H4 (cell line): ENCODE results near the gene MANF. TPM values are rescaled to one million over a fixed set of nuclear protein-coding genes. Genes with fewer than 3 reads are reported as not detected.

Experiments
- DNase-seq: peaks from one replicate; pipeline ENCODE4 v3.0.0-alpha.2; 2015; ENCODE audit warnings: low spot score
- total RNA-seq: library from RNA; depleted of rRNA; stranded (reverse); fragments of >200 nt; shearing (Covaris generic); gene quantifications from 2 replicates; pipeline ENCODE4 v1.2.3, GENCODE V29; 2014

The MANF gene
- total RNA-seq, 1 experiment from 2014 or later, result 150 TPM

DNA sequence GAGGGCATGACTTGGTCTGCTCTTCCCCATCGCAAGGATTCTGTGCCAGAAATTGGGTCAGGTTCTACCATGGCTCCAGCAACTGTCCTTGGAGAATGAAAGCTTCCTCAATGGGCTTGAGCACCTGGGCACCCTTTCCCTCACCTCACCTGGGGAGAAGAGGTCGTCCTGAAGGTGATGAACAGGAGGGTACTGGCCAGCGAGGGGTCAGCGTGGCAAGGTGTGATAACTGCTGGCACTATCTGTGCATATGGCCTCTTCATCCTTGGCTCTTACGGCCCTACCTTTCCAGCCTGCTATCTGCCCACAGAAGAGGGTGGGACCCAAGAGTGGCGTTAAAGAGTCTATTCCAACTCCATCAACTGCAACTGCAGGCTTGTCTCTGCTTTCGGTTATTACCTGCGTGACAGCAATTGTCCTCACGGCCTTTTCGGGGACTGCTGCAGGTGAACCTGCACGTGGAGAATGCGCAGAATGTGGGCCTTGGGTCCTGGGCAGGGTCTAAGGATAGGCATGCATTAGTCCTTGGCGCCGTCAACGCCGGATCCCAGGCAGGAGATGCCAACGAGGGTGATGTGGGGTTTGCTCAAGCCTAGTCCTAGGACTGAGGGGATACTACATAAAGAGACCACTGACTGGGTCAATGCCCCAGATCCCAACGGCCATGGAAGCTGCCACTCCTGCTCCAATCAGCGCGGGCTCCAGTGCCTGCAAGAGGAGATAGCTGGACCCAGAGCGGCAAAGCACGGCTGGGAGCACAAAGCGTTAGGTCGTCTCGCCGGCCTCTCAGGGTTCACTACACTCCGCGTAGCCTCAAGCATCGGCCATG is 5.4 kb downstream of the MANF start:
- no peak for DNase-seq

DNA sequence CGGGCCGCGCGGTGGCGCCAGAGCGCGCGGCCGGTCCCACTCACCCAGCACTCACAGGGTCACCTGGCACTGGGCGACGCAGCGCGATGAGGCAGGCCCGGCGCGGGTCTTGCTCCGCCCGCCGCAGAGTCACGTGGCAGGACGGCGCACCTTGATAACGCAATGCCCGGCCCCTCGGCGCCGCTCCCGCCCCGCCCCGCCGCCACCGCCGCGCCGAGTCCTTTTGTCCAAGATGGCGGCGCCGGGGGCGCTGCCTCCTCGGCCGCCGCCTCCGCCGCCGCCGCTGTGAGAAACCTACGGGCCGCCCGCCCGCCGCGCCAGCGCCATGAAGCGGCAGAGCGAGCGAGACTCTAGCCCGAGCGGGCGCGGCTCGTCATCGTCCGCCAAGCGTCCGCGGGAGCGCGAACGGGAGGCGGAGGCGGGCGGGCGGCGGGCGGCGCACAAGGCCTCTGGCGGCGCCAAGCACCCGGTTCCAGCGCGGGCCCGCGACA is 6.0 kb downstream of the MANF start, which contains the start of gene RBM15B:
Gene RBM15B (plus strand): TSS at position 211 of the 491 bp plus-strand sequence. CDS start 115 bp downstream, at position 326.
- DNase-seq, result peak; percentile 91

DNA sequence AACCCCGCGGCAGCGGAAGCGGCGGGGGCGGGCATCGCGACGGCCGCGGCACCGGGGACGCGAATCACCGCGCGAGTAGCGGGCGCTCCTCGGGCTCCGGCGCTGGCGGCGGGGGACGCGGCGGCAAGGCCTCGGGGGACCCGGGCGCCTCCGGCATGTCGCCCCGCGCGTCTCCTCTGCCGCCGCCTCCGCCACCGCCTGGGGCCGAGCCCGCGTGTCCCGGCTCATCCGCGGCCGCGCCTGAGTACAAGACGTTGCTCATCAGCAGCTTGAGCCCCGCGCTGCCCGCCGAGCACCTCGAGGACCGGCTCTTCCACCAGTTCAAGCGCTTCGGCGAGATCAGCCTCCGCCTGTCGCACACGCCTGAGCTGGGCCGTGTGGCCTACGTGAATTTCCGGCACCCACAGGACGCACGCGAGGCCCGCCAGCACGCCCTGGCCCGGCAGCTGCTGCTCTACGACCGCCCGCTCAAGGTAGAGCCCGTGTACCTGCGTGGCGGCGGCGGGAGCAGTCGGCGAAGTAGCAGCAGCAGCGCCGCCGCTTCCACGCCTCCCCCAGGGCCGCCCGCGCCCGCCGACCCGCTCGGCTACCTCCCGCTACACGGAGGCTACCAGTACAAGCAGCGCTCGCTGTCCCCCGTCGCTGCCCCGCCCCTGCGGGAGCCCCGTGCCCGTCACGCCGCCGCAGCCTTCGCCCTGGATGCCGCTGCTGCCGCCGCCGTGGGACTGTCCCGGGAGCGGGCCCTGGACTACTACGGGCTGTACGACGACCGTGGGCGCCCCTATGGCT is 6.7 kb downstream of the MANF start:
- no peak for DNase-seq

DNA sequence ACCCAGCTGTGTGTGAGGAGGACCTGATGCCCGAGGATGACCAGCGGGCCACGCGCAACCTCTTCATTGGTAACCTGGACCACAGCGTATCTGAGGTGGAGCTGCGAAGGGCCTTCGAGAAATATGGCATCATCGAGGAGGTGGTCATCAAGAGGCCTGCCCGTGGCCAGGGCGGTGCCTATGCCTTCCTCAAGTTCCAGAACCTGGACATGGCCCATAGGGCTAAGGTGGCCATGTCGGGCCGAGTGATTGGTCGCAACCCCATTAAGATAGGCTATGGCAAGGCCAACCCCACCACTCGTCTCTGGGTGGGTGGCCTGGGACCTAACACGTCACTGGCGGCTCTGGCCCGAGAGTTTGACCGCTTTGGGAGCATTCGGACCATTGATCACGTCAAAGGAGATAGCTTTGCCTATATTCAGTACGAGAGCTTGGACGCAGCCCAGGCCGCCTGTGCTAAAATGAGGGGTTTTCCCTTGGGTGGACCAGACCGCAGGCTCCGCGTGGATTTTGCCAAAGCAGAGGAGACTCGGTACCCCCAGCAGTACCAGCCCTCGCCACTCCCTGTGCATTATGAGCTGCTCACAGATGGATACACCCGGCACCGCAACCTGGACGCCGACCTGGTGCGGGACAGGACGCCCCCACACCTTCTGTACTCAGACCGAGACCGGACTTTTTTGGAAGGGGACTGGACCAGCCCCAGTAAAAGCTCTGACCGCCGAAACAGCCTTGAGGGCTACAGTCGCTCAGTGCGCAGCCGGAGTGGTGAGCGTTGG is 7.5 kb downstream of the MANF start:
- no peak for DNase-seq

DNA sequence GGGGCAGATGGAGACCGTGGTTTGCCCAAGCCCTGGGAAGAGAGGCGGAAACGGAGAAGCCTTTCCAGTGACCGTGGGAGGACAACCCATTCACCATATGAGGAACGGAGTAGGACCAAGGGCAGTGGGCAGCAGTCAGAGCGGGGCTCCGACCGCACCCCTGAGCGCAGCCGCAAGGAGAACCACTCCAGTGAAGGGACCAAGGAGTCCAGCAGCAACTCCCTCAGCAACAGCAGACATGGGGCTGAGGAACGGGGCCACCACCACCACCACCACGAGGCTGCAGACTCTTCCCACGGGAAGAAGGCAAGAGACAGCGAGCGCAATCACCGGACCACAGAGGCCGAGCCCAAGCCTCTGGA is 8.0 kb downstream of the MANF start:
- no peak for DNase-seq

DNA sequence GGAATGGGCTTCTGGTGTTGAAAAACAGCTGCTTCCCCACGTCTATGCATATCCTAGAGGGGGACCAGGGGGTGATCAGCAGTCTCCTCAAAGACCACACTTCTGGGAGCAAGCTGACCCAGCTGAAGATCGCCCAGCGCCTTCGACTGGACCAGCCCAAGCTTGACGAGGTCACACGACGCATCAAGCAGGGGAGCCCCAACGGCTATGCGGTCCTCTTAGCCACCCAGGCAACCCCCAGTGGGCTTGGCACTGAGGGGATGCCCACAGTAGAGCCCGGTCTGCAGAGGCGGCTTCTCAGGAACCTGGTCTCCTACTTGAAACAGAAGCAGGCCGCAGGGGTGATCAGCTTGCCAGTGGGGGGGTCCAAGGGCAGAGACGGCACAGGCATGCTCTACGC is 8.5 kb downstream of the MANF start:
- DNase-seq, result no peak

DNA sequence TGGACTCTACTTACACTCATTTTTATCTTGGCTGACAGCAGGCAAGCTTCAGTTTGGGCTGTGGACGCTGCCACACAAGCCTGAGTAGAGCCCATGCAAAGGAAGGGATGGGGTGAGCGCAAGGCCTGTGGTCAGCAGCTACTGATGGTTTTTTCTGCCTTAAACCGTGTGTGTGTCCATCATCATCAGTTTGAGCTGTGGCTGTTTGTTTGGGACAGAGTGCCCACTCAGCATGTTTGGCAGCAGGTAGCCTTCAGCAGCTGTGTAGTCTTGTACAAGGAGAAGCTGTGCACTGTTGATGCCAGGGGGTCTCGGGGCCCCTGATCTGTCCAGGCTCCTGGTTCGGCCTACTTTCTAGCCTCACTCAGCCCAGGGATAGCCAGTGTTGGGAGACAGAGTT is 9.4 kb downstream of the MANF start:
- no peak for DNase-seq

DNA sequence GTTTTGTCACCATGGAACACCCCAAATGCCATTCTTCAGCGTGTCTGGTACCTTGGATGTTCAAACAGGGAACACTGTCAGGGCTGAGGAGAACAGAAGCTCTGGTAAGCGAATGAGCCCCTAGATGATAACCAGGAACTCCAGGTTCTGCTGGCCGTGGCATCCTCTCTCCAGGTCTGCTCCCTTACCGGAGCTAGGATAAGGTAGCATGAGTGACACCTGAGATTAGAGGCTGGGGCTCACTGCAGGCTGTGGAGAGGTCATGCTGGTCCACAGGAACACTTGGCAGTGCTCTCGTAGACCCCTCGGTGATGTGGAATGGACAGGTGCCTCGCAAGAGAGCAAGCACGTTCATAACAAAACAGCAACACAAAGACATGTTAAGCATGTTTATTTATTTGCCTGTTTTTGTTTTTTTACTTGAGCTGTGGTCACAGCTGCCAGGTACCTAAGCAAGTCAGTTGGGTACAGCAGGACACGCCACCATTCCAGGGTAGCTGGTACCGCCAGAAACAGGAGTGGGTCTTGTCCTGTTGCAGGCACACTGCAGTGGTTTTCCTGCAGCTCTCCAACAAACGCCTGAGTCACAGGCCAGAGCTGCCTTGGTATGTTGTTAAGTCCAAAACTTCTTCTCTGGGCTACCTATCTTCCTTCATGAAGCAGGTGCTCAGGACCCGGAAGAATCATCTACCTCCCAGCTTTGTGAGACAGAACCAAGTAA is 10.6 kb downstream of the MANF start:
- DNase-seq, result no peak

DNA sequence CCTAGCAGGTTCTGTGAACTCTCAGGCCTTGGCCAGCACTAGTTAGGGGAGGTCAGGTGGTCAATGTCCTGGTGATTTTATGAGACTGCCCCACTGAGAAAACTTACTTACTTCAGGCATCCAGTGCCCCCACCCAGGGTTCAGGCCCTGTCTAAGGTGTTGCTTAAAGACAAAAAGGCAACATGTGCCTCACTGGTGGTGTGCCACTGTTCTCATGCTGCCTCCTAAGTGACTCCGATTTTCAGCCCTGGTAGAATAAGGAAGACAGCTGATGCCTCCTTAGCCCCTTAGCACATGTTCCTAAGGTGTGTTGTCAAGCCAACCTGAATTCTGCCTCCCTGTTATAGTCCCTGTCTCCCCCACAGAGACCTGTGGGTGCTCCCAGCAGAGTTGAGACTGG is 11.3 kb downstream of the MANF start:
- DNase-seq, result no peak

DNA sequence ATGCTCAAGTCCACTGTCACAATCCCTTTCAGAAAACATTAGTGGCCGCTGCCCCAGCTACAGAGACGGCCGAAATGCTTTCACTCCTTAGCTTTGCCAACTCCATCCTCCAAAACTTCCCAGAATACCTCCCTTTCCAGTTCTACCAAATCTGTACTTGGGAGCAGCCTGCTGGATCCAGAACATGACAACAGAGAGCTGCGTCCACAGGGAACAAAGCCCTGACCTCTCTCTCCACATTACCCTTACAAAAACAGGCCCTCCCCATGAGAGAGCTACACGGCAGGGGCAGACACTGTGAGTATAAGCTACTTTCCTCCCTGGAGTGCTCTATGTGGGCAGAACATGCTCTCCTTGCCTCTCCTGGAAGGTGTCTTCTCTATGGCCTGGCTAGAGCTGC is 12.3 kb downstream of the MANF start:
- DNase-seq, result no peak

DNA sequence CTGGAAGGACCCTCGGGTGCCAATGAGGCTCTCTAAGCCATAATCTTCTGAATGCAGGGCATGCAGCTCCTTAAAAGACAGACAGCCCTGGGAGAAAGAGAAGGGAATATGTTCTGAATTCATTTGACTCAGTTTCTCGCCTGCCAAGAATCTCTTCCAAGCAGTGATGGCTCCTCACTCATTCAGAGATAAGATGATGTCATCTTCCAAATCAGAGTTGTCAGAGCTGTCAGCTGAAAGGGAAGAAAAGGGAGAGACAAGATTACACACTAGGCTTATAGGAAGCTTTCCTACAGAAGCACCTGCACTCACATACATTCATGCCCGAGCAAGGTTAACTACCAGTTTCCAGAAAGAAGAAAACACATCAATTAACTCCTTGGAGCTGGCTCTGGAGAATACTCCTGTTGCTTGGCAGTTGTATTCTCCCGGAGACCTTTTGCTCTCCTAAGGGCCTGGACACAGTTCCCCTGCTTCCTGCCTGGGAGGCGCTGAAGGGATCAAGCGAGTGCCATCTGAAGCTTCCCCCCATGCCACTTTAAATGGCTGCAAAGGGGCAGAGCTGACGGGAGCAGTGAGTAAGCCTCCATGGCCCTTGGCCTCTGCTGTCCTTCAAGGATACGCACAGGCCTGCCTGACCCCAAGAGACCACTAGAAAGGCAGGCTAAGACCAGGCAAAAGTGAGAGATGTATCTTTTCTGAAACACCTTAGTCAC is 13.7 kb downstream of the MANF start:
- no peak for DNase-seq

DNA sequence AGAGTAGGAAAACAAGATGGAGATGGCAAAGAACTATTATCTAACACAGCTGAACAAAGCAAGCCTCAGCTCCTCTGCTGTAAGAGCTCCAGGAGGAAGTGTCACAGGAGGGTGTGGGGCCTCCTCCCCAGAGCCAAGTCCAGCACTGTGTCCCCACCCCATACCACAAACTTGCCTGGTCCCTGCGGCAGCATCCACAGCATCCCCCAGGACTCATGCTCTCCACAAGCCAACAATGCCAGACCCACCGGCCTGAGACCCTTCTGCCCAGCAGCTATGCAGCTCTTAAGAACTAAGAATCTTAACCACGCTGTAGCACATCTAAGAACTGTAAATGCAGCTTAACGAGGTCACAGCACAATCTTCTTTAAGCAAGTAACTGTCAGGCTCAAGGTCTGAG is 15.1 kb downstream of the MANF start:
- DNase-seq, result no peak

DNA sequence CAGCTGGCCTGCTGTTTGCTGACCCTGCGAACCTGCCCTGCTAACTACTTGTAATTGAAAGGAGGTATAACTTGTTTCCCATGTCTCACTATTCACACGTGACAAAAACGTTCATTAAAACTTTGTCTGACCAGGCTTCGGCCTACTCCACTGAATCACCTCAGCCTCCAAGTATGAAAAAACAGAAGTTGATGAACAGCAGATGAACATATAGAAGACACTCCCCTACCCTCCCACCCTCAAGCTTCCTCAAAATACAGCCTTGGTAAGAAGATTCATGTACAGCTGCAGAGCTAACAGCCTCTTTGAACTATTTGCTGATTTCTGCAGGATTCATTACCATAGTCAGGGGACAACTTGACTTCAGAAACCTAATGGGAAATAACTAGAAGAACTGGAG is 16.6 kb downstream of the MANF start:
- no peak for DNase-seq

DNA sequence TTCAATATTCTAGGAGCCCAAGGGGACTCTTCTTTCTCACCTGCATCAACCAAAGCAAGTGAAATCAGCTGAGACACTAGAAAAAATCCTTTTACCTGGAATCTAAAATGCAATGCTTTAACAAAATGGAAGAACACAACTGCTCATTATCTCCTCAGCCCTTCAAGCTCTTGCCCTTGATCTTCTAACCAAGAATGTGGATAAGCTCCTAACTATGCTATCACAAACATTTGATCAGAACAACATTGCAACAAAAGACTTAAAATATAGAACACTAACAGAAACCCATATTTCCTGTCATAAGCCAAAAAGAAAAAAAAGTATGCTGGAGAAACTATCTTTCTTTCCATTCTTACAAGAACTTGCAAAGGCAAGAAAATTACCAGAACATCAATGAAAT is 18.6 kb downstream of the MANF start:
- DNase-seq, result no peak

DNA sequence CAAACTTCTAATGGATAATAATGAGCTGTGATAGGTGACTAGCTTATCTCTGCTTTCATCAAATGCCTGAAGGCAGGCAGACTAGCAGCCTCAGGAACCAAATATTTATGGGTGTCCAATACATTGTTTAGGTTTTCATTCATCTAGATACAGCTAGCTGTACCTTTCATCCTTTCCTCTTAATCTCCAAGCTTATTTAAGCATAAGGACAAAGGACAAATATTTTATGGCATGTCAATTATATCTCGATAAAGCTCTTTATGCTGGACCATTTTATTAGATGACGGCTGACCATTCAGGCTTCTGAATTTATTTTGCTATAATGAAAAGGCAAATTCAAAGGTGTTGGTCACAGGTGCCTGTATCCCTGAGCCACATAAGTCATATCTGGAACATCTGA is 22.9 kb downstream of the MANF start:
- DNase-seq, result no peak

DNA sequence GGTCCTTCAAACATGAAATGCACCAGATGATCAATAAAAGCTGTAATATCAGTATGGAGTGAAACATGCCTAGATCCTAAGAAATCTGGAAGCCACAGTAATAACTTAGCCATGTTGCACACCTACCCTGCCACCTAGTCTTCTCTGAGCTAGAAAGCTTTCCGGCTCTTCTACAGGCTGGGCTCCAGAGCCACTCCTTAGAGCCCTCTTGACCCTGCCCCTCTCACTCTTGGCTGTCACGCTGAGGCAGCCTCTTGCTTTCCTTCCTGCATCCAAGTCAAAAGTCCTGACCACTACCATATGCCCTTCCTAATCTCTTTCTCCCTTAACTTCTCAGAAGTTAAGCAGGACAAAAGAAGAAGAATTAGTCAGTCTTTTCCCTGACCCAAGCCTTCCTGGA is 23.7 kb downstream of the MANF start:
- DNase-seq, result no peak

DNA sequence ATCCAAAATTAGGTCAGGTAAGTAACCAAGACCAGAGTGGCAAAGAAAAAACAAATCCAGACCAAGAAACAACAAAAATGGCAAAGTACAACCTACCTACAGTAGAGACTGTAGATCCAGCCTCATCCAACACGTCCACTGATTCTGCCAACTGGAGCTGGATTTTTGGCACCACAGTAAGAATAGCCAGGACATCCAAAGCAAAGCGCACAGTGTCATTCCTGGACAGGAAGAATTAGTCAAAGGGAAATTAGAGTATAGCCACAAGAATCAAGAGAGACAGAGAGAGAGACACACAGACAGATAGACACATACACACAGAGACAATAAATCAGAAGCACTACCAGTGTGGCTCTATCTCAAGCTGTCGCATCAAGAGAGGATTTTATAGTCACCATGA is 37.1 kb downstream of the MANF start:
- DNase-seq, result no peak

DNA sequence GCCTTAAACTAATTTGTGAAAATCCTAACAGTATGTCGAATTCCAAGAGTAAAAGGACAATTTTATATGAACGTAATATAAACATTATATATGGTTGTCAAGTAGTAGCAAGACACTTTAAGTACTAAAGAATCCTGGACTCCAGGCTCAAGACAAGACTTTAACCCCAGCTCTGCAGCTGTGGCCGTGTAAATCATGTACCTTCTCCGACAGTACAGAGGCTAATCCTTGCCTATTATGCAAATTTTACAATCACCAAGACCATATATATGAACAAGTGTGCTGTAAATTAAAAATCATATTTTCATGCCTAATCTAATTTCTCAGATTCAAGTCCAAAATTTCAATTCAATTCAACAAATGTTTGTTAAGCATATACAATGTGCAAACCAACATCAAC is 41.8 kb downstream of the MANF start:
- no peak for DNase-seq

DNA sequence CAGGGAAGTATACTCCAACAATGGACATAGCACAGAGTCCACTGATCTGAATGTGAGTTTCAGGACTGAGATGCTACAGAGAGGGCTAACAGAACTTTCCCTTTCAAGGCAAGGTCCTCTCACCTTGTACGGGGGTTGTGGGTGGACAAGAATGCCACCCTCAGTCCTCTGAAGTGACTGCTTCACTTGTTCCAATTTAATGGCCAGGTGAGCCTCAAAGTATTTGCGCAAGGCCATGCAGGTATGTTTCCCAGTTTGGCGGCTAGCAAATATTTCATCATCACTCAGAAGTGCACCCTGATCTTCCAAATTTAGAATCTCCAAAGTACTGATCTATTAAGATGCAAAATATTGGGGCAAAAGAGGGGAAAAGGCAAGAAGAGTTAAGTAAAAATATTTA is 44.0 kb downstream of the MANF start:
- DNase-seq, result no peak

DNA sequence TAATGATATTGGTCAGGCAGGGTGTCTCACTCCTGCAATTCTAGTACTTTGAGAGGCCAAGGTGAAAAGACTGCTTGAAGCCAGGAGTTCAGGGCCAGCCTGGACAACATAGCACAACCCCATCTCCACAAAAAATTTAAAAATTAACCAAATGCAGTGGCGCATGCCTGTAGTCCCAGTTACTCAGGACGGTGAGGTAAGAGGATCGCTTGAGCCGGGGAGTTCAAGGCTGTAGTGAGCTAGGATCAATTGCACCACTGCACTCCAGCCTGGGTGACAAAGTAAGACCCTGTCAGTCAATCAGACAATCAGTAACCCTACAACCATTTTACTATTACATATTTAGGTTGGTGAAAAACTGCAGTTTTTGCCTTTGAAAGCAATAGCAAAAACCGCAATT is 49.0 kb downstream of the MANF start:
- DNase-seq, result no peak

DNA sequence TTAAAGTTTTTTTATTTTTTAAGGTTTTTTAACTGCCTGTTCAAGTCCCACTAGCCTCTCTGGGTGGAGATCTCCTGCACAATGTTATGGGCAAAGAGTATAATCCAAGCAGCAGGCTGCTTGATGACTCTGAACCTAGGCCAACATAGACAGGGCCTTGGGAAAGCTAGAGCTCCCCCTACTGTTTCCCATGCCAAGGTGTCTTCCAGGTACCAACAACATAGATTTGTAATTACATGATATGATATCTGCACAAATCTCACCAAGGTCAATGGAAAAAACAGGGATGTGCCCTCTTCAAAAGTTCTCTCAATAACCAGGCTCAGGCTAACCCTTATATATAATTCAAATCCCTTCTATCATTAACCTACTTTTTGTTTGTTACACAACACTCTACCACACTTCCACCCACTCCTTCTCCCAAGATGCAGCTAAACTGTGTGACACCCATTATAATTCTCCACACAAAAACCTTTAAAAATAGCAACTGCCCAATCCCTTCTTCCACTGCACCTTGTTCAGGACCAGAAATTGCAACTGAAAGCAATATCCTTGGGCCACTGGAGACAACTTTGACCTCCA is 49.7 kb downstream of the MANF start:
- peak; percentile 15 for DNase-seq
